ENCODE results near the gene NAA50. TPM values are rescaled to one million over a fixed set of nuclear protein-coding genes. Genes with fewer than 3 reads are reported as not detected.

Gene NAA50
- 138 and 144 TPM in 2 replicates for total RNA-seq
- long read RNA-seq, full-length matches to known transcripts, result 335 of 358 reads
- long read RNA-seq, partial matches to known transcripts, result 22 of 358 reads
- long read RNA-seq, other reads (novel, unspliced or antisense), result 1 of 358 reads

GRCh38 chr3:113745756-113746547 is at the start of gene NAA50:
TSS of gene NAA50 (minus strand) at chr3:113746249. CDS start at chr3:113745949, 300 bp downstream.
- H3K4me1 Mint-ChIP-seq, result peaks cover 57% of the 10 kb centered on the region
- no peaks in the 10 kb centered on the region for H3K9me3 Mint-ChIP-seq
- peak within 1 kb of the TSS; percentile 100 for H3K27ac Mint-ChIP-seq (ENCODE audit: unreplicated experiment)
- no peaks in the 10 kb centered on the region for H3K36me3 Mint-ChIP-seq (ENCODE audit: low read depth)
- no peaks in the 10 kb centered on the region for H3K27me3 Mint-ChIP-seq (ENCODE audit: low read depth)
- peak within 1 kb of the TSS; percentile 97 for H3K4me3 Mint-ChIP-seq
- peak; percentile 3 for TF ChIP-seq CTCF (conservative IDR thresholded peaks at IDR 0.05)
- DNase-seq (ENCODE audit: low read depth, low spot score), result peak; percentile 85

GRCh38 chr3:113795693-113796092 is 49.6 kb upstream of the NAA50 start:
- no peak for DNase-seq (ENCODE audit: low read depth, low spot score)
- Mint-ChIP-seq H3K27me3 (ENCODE audit: low read depth) (no peaks in the 10 kb centered on the region), H3K27ac (ENCODE audit: unreplicated experiment) (no peak overlapping the region), H3K4me3 (no peak overlapping the region), H3K4me1 (no peaks in the 10 kb centered on the region), H3K36me3 (ENCODE audit: low read depth) (no peaks in the 10 kb centered on the region), H3K9me3 (no peaks in the 10 kb centered on the region)
- no peak for TF ChIP-seq CTCF (conservative IDR thresholded peaks at IDR 0.05)

GRCh38 chr3:113794526-113794925 is 48.5 kb upstream of the NAA50 start:
- H3K27me3 Mint-ChIP-seq (ENCODE audit: low read depth), result no peaks in the 10 kb centered on the region
- DNase-seq (ENCODE audit: low read depth, low spot score), result no peak
- no peak overlapping the region for H3K4me3 Mint-ChIP-seq
- no peak overlapping the region for H3K27ac Mint-ChIP-seq (ENCODE audit: unreplicated experiment)
- H3K9me3 Mint-ChIP-seq, result no peaks in the 10 kb centered on the region
- H3K4me1 Mint-ChIP-seq, result no peaks in the 10 kb centered on the region
- TF ChIP-seq CTCF (conservative IDR thresholded peaks at IDR 0.05), result no peak
- H3K36me3 Mint-ChIP-seq (ENCODE audit: low read depth), result no peaks in the 10 kb centered on the region

- no peak for TF ChIP-seq CTCF (conservative IDR thresholded peaks at IDR 0.05)
- Mint-ChIP-seq H3K27ac (ENCODE audit: unreplicated experiment) (no peak overlapping the region), H3K4me1 (no peaks in the 10 kb centered on the region), H3K36me3 (ENCODE audit: low read depth) (no peaks in the 10 kb centered on the region), H3K4me3 (no peak overlapping the region), H3K27me3 (ENCODE audit: low read depth) (no peaks in the 10 kb centered on the region), H3K9me3 (no peaks in the 10 kb centered on the region)
- DNase-seq (ENCODE audit: low read depth, low spot score), result no peak
Measured at GRCh38 chr3:113791381-113791780, 45.3 kb upstream of the NAA50 start.

GRCh38 chr3:113783980-113784379 is 37.9 kb upstream of the NAA50 start:
- H3K36me3 Mint-ChIP-seq (ENCODE audit: low read depth), result peaks cover 5% of the 10 kb centered on the region
- peak overlapping the region; percentile 58 for H3K27ac Mint-ChIP-seq (ENCODE audit: unreplicated experiment)
- no peak for TF ChIP-seq CTCF (conservative IDR thresholded peaks at IDR 0.05)
- no peaks in the 10 kb centered on the region for H3K27me3 Mint-ChIP-seq (ENCODE audit: low read depth)
- no peaks in the 10 kb centered on the region for H3K9me3 Mint-ChIP-seq
- no peak for DNase-seq (ENCODE audit: low read depth, low spot score)
- H3K4me3 Mint-ChIP-seq, result no peak overlapping the region
- H3K4me1 Mint-ChIP-seq, result peaks cover 5% of the 10 kb centered on the region
